K562 (cell line): ENCODE measurements around the gene FPGS. TPM values are rescaled to one million over a fixed set of nuclear protein-coding genes. Genes with fewer than 3 reads are reported as not detected.
A peak's percentile ranks its signal among the peaks of the same experiment; 100 is the strongest.

ENCODE experiments used
- ATAC-seq: fragments of 200-7000 bp; cut with Tn5 transposase; 3 replicates; pipeline ENCODE4 v1.9.1; 2020; ENCODE audit warnings: moderate library complexity
- BruUV-seq: library from RNA; stranded (reverse); fragments of 400-500 nt; replicated peaks from 2 replicates; lab custom pipeline; 2021; lab: Mats Ljungman, UMichigan
- CTCF ChIA-PET: fragments of 300-600 bp; formaldehyde crosslinking; extraction: SDS; loops from one replicate; lab custom pipeline; 2021; ENCODE audit warnings: low intra/inter-chr PET ratio; lab: Yijun Ruan, JAX
- POLR2A ChIA-PET: fragments of 300-600, 350-650 bp; sonication (Branson Sonifier 250); formaldehyde crosslinking; extraction: SDS; loops from one replicate; lab custom pipeline; 2021; ENCODE audit warnings: antibody characterized with exemption, inconsistent platforms; lab: Yijun Ruan, JAX
- DNase-seq, 4 experiments: peaks; one replicate each; pipeline versions ENCODE4 v3.0.0 to v3.0.0-alpha.2; 2011 to 2018; ENCODE audit warnings: low spot score in 3 of 4, mixed read lengths in 3 of 4; ENCODE audit errors: extremely low read depth in 1 of 4
- FAIRE-seq: peaks from 2 replicates; lab custom pipeline; 2011; peaks lifted over from hg19 to GRCh38; lab: Jason Lieb, UNC
- H2AFZ ChIP-seq: 2 replicates; pipeline ENCODE4 v1.6.0; 2011; ENCODE audit warnings: low read depth, low read length, control low read depth, inconsistent platforms
- H3K27ac ChIP-seq: fragments of 200-600 bp; 3 replicates; pipeline ENCODE4 v1.8.0; 2011; ENCODE audit warnings: low read depth, mild to moderate bottlenecking, control low read depth, inconsistent platforms, low read length, moderate library complexity, mixed read lengths; ENCODE audit errors: extremely low read depth
- H3K27me3 ChIP-seq, 2 experiments: fragments of 300-600 bp in 1 of 2; 2 replicates in 1 of 2; 3 replicates in 1 of 2; pipeline versions ENCODE4 v1.6.0 to v1.8.0; 2011; ENCODE audit warnings: inconsistent platforms in 2 of 2, low read length in 2 of 2, mild to moderate bottlenecking in 1 of 2, mixed read lengths in 1 of 2, moderate library complexity in 1 of 2; ENCODE audit not compliant: control insufficient read depth in 2 of 2, insufficient read depth in 2 of 2
- H3K36me3 ChIP-seq: fragments of 300-600 bp; 3 replicates; pipeline ENCODE4 v1.8.0; 2011; ENCODE audit warnings: mild to moderate bottlenecking, low read length, inconsistent platforms; ENCODE audit not compliant: control insufficient read depth, insufficient read depth
- H3K4me1 ChIP-seq, 2 experiments: fragments of 200-600 bp in 1 of 2; replicated peaks in 1 of 2; 2 replicates in 1 of 2; 3 replicates in 1 of 2; pipeline versions ENCODE4 v1.5.1 to v1.8.0; 2011; ENCODE audit warnings: inconsistent platforms in 2 of 2, low read length in 2 of 2, mild to moderate bottlenecking in 1 of 2, mixed read lengths in 1 of 2, moderate library complexity in 1 of 2; ENCODE audit not compliant: control insufficient read depth in 2 of 2, insufficient read depth in 2 of 2
- H3K4me2 ChIP-seq: 2 replicates; pipeline ENCODE4 v1.6.1; 2011; ENCODE audit warnings: low read length, control low read depth, inconsistent platforms, mixed read lengths; ENCODE audit not compliant: insufficient read depth
- H3K4me3 ChIP-seq: fragments of 200-600 bp; sonication (generic), shearing (Covaris generic); 2 replicates; pipeline ENCODE4 v1.5.1; 2016; ENCODE audit warnings: control low read depth, inconsistent platforms
- H3K79me2 ChIP-seq: fragments of 200-600 bp; 3 replicates; pipeline ENCODE4 v1.8.0; 2011; ENCODE audit warnings: low read length, inconsistent platforms; ENCODE audit not compliant: control insufficient read depth, insufficient read depth
- H3K9ac ChIP-seq, 2 experiments: 2 replicates each; pipeline versions ENCODE4 v1.6.0 to v1.6.1; 2011; ENCODE audit warnings: low read depth in 2 of 2, low read length in 2 of 2, control low read depth in 1 of 2, inconsistent platforms in 1 of 2, mild to moderate bottlenecking in 1 of 2, mixed read lengths in 1 of 2; ENCODE audit not compliant: insufficient read depth in 1 of 2
- H3K9me1 ChIP-seq: one replicate; pipeline ENCODE4 v1.6.0; 2011; ENCODE audit warnings: inconsistent platforms, mild to moderate bottlenecking, low read length, moderate library complexity; ENCODE audit not compliant: control insufficient read depth, insufficient read depth
- H3K9me3 ChIP-seq: replicated peaks from 2 replicates; pipeline ENCODE4 v1.5.1; 2011; ENCODE audit warnings: low read depth, low read length, inconsistent platforms; ENCODE audit not compliant: control insufficient read depth, insufficient read depth
- H4K20me1 ChIP-seq: replicated peaks from 2 replicates; pipeline ENCODE4 v1.6.1; 2011; ENCODE audit warnings: low read length, inconsistent platforms, mixed read lengths; ENCODE audit not compliant: control insufficient read depth, insufficient read depth
- GTF2A2 ChIP-seq: IDR thresholded peaks from 2 replicates; pipeline ENCODE4 v1.6.1; 2016; ENCODE audit warnings: mild to moderate bottlenecking, missing genetic modification characterization, missing compliant biosample characterization
- LCOR ChIP-seq: sonication (generic); formaldehyde crosslinking; IDR thresholded peaks from 2 replicates; pipeline ENCODE4 v1.8.0; 2022; ENCODE audit warnings: mild to moderate bottlenecking, missing genetic modification reagents
- RBFOX2 ChIP-seq: fragments of 200-400 bp; formaldehyde crosslinking; IDR thresholded peaks from 2 replicates; pipeline ENCODE4 v1.6.1; 2017; ENCODE audit warnings: low read depth, mild to moderate bottlenecking, low read length, moderate library complexity
- REST ChIP-seq, 2 experiments: fragments of 450-650 bp; formaldehyde crosslinking in 1 of 2; IDR thresholded peaks; 2 replicates each; pipeline versions ENCODE4 v1.4.0 to v1.6.1; 2014 to 2020; ENCODE audit warnings: mild to moderate bottlenecking in 2 of 2, borderline replicate concordance in 1 of 2, low read depth in 1 of 2
- STAG1 ChIP-seq: sonication (generic); formaldehyde crosslinking; IDR thresholded peaks from 2 replicates; pipeline ENCODE4 v1.5.0; 2020; ENCODE audit warnings: missing genetic modification reagents, borderline replicate concordance
- WGBS: fragments of 100-300 bp; shearing (Covaris generic); methylation state at CpG from one replicate; pipeline ENCODE4 v1.1.6; 2016; ENCODE audit warnings: low coverage, mixed read lengths; ENCODE audit not compliant: insufficient coverage; ENCODE audit errors: missing lambda C conversion rate; 5-methylcytosine and 5-hydroxymethylcytosine counted together
- in situ Hi-C: fragments of 300-500 bp; cut with MboI; formaldehyde crosslinking; loops from 4 replicates; pipeline ENCODE4 v1.15.0; 2018; ENCODE audit warnings: inconsistent platforms, mixed read lengths
- intact Hi-C: fragments of 100-400 bp; cut with micrococcal nuclease; formaldehyde crosslinking; loops from 2 replicates; pipeline ENCODE4 v1.14.2; 2022
- polyA plus RNA-seq, 8 experiments: library from polyadenylated mRNA; depleted of rRNA in 4 of 8; stranded (reverse) in 5 of 8; unstranded in 3 of 8; fragments of >200 nt; fragmentation: Nextera tagmentation in 2 of 8; fragmentation: Illumina TruSeq in 1 of 8; extraction: Ambion mirVana in 2 of 8; extraction: Trizol in 1 of 8; gene quantifications; 2 replicates each; pipeline versions ENCODE4 v1.2.1 to v1.2.3, GENCODE V29; 2011 to 2014; ENCODE audit warnings: inconsistent platforms in 1 of 8, missing spikeins in 1 of 8
- total RNA-seq, 7 experiments: library from RNA; depleted of rRNA in 6 of 7; stranded (reverse); fragments of >200 nt in 6 of 7; fragmentation: Illumina TruSeq in 2 of 7; extraction: Trizol in 2 of 7; gene quantifications; 2 replicates each; pipeline versions ENCODE4 v1.2.1 to v1.2.3, GENCODE V29; 2011 to 2021; ENCODE audit warnings: low replicate concordance in 1 of 7

Gene FPGS
- total and polyA plus RNA-seq, 9 of the 15 experiments (the other 6 are each of a cell fraction or from before 2014, with no cell fraction given) = 0.84 to 86.4 (median 59.2) TPM

- Histone ChIP-seq H3K4me3 (no peak overlapping the region), H3K36me3 (no peaks in the 10 kb centered on the region), H2AFZ (peak overlapping the region; percentile 92), H3K4me1 (peaks cover 29 to 40% of the 10 kb centered on the region in 2 experiments), H3K9me1 (no peaks in the 10 kb centered on the region), H3K4me2 (peak overlapping the region; percentile 74), H3K9me3 (no peaks in the 10 kb centered on the region), H3K79me2 (no peaks in the 10 kb centered on the region), H4K20me1 (no peaks in the 10 kb centered on the region), H3K9ac (peak overlapping the region in 1 of 2 experiments; percentile 91; a peak in 1 of 4 replicates), H3K27ac (no peak overlapping the region), H3K27me3 (no peaks in the 10 kb centered on the region)
- ATAC-seq (no peak), DNase-seq (no peak), FAIRE-seq (no peak)
- BruUV-seq = no TSS peak
- CTCF ChIA-PET = no interaction called here
- 0 out of 2 replicates have a peak, but pooled peaks have one; percentile 11 for TF ChIP-seq LCOR (CRISPR knock-in tag)
- TF ChIP-seq GTF2A2 (tag) = no peak
- TF ChIP-seq REST (IDR thresholded peaks at IDR 0.05; ENCODE audit: borderline replicate concordance) = no peak
- TF ChIP-seq REST (CRISPR knock-in tag; IDR thresholded peaks at IDR 0.05; ENCODE audit: low read depth) = no peak
- no peak for TF ChIP-seq STAG1 (CRISPR knock-in tag)
- TF ChIP-seq RBFOX2 = no peak; the same call in 1 of the 2 replicates
- POLR2A ChIA-PET = interaction anchor here (1.0 to 1.6 kb wide), 2 partner anchors 9 to 15 kb away, joined by 3 to 4 read pairs; no protein-coding TSS in a partner anchor
- 72% methylated on average over 6 of the region's 7 CpGs for WGBS
- intact Hi-C loops = no loop called here
- in situ Hi-C loops = no loop called here
Observed at GRCh38 chr9:127826253-127826913, 23.7 kb downstream of the FPGS start.
